HG02981 (cell line): ENCODE measurements around the gene CR1.
"Not testable (repeated sequence)": the region's sequence is repeated elsewhere in the genome, so short reads cannot be mapped to it uniquely, and the experiment has no call there.

ENCODE experiments used
- ATAC-seq: cut with Tn5 transposase; IDR thresholded peaks from one replicate; pipeline ENCODE4 v1.9.1; 2021; ENCODE audit warnings: mild to moderate bottlenecking, moderate library complexity; ENCODE audit not compliant: unreplicated experiment

Gene CR1

GRCh38 chr1:207669528-207670009 is 173.6 kb downstream of the CR1 start:
- no peak for ATAC-seq

- no peak for ATAC-seq
These were observed 174.2 kb downstream of the CR1 start for GRCh38 chr1:207670192-207670591.

GRCh38 chr1:207670997-207671396 is 175.0 kb downstream of the CR1 start:
- no peak for ATAC-seq

GRCh38 chr1:207672522-207673130 is 176.7 kb downstream of the CR1 start:
- no peak for ATAC-seq

GRCh38 chr1:207673399-207673798 is 177.4 kb downstream of the CR1 start:
- no peak for ATAC-seq

- ATAC-seq, result no peak
These were observed 180.2 kb downstream of the CR1 start for GRCh38 chr1:207676153-207676552.

- not testable (repeated sequence) for ATAC-seq
These were observed 184.8 kb downstream of the CR1 start for GRCh38 chr1:207680590-207681388.

- ATAC-seq, result not testable (repeated sequence)
These were observed 187.0 kb downstream of the CR1 start for GRCh38 chr1:207682872-207683434.

- ATAC-seq, result not testable (repeated sequence)
These were observed 194.6 kb downstream of the CR1 start for GRCh38 chr1:207690551-207690950.

GRCh38 chr1:207691010-207691409 is 195.1 kb downstream of the CR1 start:
- ATAC-seq, result no peak
